K562 (cell line): ENCODE data around the gene DYNLT4. TPM values are rescaled to one million over a fixed set of nuclear protein-coding genes. Genes with fewer than 3 reads are reported as not detected.
A peak's percentile ranks its signal among the peaks of the same experiment; 100 is the strongest.

Experiments
- AFF1 ChIP-seq, 2 experiments: fragments of 450-650 bp; IDR thresholded peaks; 2 replicates each; pipeline ENCODE4 v1.6.1; 2018; ENCODE audit warnings: mild to moderate bottlenecking in 2 of 2, low read depth in 1 of 2; ENCODE audit not compliant: partially characterized antibody in 2 of 2
- HDAC3 ChIP-seq: fragments of 450-650 bp; IDR thresholded peaks from 2 replicates; pipeline ENCODE4 v1.6.1; 2018; ENCODE audit warnings: borderline replicate concordance, mild to moderate bottlenecking, moderate library complexity; ENCODE audit not compliant: partially characterized antibody
- NELFE ChIP-seq: IDR thresholded peaks from 2 replicates; pipeline ENCODE4 v1.6.1; 2011; ENCODE audit warnings: mild to moderate bottlenecking; ENCODE audit not compliant: insufficient read depth, insufficient read length
- SAP30 ChIP-seq: fragments of 200-600 bp; sonication (generic); IDR thresholded peaks from 2 replicates; pipeline ENCODE4 v1.6.1; 2012; ENCODE audit warnings: borderline replicate concordance, low read depth, mild to moderate bottlenecking, moderate library complexity, low read length, control low read depth, inconsistent platforms; ENCODE audit not compliant: insufficient read depth, poor library complexity, severe bottlenecking
- SMAD3 ChIP-seq: fragments of 450-650 bp; formaldehyde crosslinking; conservative IDR thresholded peaks from 2 replicates; pipeline ENCODE4 v1.4.0; 2020; ENCODE audit warnings: mild to moderate bottlenecking
- SMAD4 ChIP-seq: fragments of 250-450 bp; sonication (Bioruptor Pico); conservative IDR thresholded peaks from 2 replicates; pipeline ENCODE4 v1.8.0; 2021; ENCODE audit warnings: inconsistent platforms, mild to moderate bottlenecking, moderate library complexity
- THRB ChIP-seq: fragments of 450-650 bp; formaldehyde crosslinking; conservative IDR thresholded peaks from 2 replicates; pipeline ENCODE4 v1.4.0; 2022; ENCODE audit warnings: mild to moderate bottlenecking, missing genetic modification characterization
- YBX1 ChIP-seq: fragments of 450-650 bp; IDR thresholded peaks from 2 replicates; pipeline ENCODE4 v1.7.1; 2016; ENCODE audit warnings: mild to moderate bottlenecking
- ZBTB49 ChIP-seq: sonication (generic); formaldehyde crosslinking; IDR thresholded peaks from 2 replicates; pipeline ENCODE4 v1.8.0; 2022; ENCODE audit warnings: missing genetic modification reagents, mild to moderate bottlenecking, borderline replicate concordance
- ZNF699 ChIP-seq: fragments of 250-450 bp; sonication (Bioruptor Pico); IDR thresholded peaks from 2 replicates; pipeline ENCODE4 v1.8.0; 2021; ENCODE audit warnings: mild to moderate bottlenecking, moderate library complexity; ENCODE audit not compliant: insufficient replicate concordance
- ZNF717 ChIP-seq: fragments of 250-450 bp; sonication (Bioruptor Pico); IDR thresholded peaks from 2 replicates; pipeline ENCODE4 v1.5.0; 2021
- polyA plus RNA-seq, 8 experiments: library from polyadenylated mRNA; depleted of rRNA in 4 of 8; stranded (reverse) in 5 of 8; unstranded in 3 of 8; fragments of >200 nt; fragmentation: Nextera tagmentation in 2 of 8; fragmentation: Illumina TruSeq in 1 of 8; extraction: Ambion mirVana in 2 of 8; extraction: Trizol in 1 of 8; gene quantifications; 2 replicates each; pipeline versions ENCODE4 v1.2.1 to v1.2.3, GENCODE V29; 2011 to 2014; ENCODE audit warnings: inconsistent platforms in 1 of 8, missing spikeins in 1 of 8
- total RNA-seq, 7 experiments: library from RNA; depleted of rRNA in 6 of 7; stranded (reverse); fragments of >200 nt in 6 of 7; fragmentation: Illumina TruSeq in 2 of 7; extraction: Trizol in 2 of 7; gene quantifications; 2 replicates each; pipeline versions ENCODE4 v1.2.1 to v1.2.3, GENCODE V29; 2011 to 2021; ENCODE audit warnings: low replicate concordance in 1 of 7
- TF ChIP-seq, protein P1 (sequence below): sonication (generic); formaldehyde crosslinking; IDR thresholded peaks from 2 replicates; pipeline ENCODE4 v1.8.0; 2023; ENCODE audit warnings: mild to moderate bottlenecking, missing genetic modification reagents
- TF ChIP-seq, protein P2 (sequence below): fragments of 450-650 bp; IDR thresholded peaks from 2 replicates; pipeline ENCODE4 v1.6.1; 2016; ENCODE audit warnings: missing biosample characterization, missing genetic modification characterization

The DYNLT4 gene
- total and polyA plus RNA-seq, 9 of the 15 experiments (the other 6 are each of a cell fraction or from before 2014, with no cell fraction given) = 0.29 to 0.73 TPM; not detected in 7

DNA sequence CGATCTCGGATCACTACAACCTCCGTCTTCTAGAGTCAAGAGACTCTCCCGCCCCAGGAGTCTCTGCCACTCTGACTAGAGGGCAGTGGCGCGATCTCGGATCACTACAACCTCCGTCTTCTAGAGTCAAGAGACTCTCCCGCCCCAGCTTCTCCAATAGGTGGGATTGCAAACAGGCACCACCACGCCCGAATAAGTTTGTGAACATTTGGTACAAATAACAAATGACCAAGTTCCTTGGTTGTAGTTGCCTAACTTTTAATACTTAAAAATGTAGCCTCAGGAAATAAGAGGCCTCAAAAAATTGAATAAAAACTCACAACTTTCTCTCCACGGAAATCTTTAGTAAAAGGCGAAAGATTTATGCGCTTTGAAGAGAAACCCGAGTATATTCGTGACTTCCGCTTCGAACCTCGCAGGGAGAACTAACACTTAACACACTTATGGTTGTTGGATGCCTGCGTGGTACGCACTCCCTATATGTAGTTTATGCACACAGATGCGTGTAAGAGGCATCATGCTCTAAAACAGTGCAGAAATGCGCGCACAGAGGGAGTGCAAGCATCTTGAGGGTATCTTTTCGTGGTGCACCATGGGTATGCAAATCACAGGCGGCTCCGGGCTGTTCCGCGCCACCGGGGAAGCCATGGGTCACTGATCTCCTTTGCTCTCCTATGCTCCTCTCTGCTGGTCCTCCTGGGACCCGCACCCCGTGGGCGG lies 12.6 kb upstream of the DYNLT4 start (continued):
- TF ChIP-seq, protein P1, sequence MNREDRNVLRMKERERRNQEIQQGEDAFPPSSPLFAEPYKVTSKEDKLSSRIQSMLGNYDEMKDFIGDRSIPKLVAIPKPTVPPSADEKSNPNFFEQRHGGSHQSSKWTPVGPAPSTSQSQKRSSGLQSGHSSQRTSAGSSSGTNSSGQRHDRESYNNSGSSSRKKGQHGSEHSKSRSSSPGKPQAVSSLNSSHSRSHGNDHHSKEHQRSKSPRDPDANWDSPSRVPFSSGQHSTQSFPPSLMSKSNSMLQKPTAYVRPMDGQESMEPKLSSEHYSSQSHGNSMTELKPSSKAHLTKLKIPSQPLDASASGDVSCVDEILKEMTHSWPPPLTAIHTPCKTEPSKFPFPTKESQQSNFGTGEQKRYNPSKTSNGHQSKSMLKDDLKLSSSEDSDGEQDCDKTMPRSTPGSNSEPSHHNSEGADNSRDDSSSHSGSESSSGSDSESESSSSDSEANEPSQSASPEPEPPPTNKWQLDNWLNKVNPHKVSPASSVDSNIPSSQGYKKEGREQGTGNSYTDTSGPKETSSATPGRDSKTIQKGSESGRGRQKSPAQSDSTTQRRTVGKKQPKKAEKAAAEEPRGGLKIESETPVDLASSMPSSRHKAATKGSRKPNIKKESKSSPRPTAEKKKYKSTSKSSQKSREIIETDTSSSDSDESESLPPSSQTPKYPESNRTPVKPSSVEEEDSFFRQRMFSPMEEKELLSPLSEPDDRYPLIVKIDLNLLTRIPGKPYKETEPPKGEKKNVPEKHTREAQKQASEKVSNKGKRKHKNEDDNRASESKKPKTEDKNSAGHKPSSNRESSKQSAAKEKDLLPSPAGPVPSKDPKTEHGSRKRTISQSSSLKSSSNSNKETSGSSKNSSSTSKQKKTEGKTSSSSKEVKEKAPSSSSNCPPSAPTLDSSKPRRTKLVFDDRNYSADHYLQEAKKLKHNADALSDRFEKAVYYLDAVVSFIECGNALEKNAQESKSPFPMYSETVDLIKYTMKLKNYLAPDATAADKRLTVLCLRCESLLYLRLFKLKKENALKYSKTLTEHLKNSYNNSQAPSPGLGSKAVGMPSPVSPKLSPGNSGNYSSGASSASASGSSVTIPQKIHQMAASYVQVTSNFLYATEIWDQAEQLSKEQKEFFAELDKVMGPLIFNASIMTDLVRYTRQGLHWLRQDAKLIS (CRISPR knock-in tag) = peak; percentile 99
- TF ChIP-seq THRB (CRISPR knock-in tag) (peak; percentile 99), SAP30 (no peak), YBX1 (no peak), NELFE (no peak), ZBTB49 (no peak; the same call in 1 of the 2 replicates), ZNF717 (peak; percentile 95), SMAD3 (peak; percentile 80), SMAD4 (CRISPR knock-in tag) (no peak; the same call in 1 of the 2 replicates), ZNF699 (CRISPR knock-in tag) (no peak), AFF1 (IDR thresholded peaks at IDR 0.05; ENCODE audit: low read depth in 1 of 2, partially characterized antibody in 2 of 2) (peak; percentile 91 to 99), HDAC3 (peak; percentile 88)
- TF ChIP-seq, protein P2, sequence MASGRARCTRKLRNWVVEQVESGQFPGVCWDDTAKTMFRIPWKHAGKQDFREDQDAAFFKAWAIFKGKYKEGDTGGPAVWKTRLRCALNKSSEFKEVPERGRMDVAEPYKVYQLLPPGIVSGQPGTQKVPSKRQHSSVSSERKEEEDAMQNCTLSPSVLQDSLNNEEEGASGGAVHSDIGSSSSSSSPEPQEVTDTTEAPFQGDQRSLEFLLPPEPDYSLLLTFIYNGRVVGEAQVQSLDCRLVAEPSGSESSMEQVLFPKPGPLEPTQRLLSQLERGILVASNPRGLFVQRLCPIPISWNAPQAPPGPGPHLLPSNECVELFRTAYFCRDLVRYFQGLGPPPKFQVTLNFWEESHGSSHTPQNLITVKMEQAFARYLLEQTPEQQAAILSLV (tag) = 0 out of 2 replicates have a peak, but pooled peaks have one; percentile 44
